Mesendoderm (in vitro differentiated cells): ENCODE measurements around the gene CRYBA4.

Source experiments
- DNase-seq: peaks from one replicate; pipeline ENCODE4 v3.0.0; 2013
- H2AK5ac ChIP-seq: 2 replicates; pipeline ENCODE4 v1.6.1; 2013; ENCODE audit warnings: low read length, inconsistent platforms
- H2BK120ac ChIP-seq: 2 replicates; pipeline ENCODE4 v1.6.1; 2013; ENCODE audit warnings: low read depth, mild to moderate bottlenecking, low read length, moderate library complexity, mixed read lengths
- H2BK15ac ChIP-seq: replicated peaks from 2 replicates; pipeline ENCODE4 v1.6.1; 2013; ENCODE audit warnings: low read depth, mild to moderate bottlenecking, moderate library complexity
- H2BK5ac ChIP-seq: 2 replicates; pipeline ENCODE4 v1.6.1; 2013; ENCODE audit warnings: low read length, inconsistent platforms
- H3K18ac ChIP-seq: 2 replicates; pipeline ENCODE4 v1.6.1; 2013; ENCODE audit warnings: mild to moderate bottlenecking, low read length, mixed read lengths
- H3K23ac ChIP-seq: one replicate; pipeline ENCODE4 v1.6.1; 2013; ENCODE audit warnings: low read length
- H3K27ac ChIP-seq: 2 replicates; pipeline ENCODE4 v1.5.1; 2013; ENCODE audit warnings: low read depth, mild to moderate bottlenecking, inconsistent platforms, low read length, moderate library complexity
- H3K27me3 ChIP-seq: 2 replicates; pipeline ENCODE4 v1.6.1; 2013; ENCODE audit warnings: low read length, control low read depth, mild to moderate bottlenecking, inconsistent platforms; ENCODE audit not compliant: insufficient read depth, poor library complexity
- H3K36me3 ChIP-seq: 2 replicates; pipeline ENCODE4 v1.6.1; 2013; ENCODE audit warnings: low read length, inconsistent platforms; ENCODE audit not compliant: control insufficient read depth, insufficient read depth
- H3K4ac ChIP-seq: one replicate; pipeline ENCODE4 v1.6.1; 2013; ENCODE audit warnings: low read depth, mild to moderate bottlenecking, low read length, moderate library complexity
- H3K4me1 ChIP-seq: 2 replicates; pipeline ENCODE4 v1.6.1; 2013; ENCODE audit warnings: low read depth, low read length, inconsistent platforms; ENCODE audit not compliant: control insufficient read depth
- H3K4me2 ChIP-seq: 2 replicates; pipeline ENCODE4 v1.6.1; 2013; ENCODE audit warnings: low read length
- H3K4me3 ChIP-seq: 2 replicates; pipeline ENCODE4 v1.5.1; 2013; ENCODE audit warnings: mild to moderate bottlenecking, low read length
- H3K56ac ChIP-seq: one replicate; pipeline ENCODE4 v1.6.1; 2013; ENCODE audit warnings: low read length
- H3K79me1 ChIP-seq: 2 replicates; pipeline ENCODE4 v1.6.1; 2013; ENCODE audit warnings: low read length, inconsistent platforms
- H3K79me2 ChIP-seq: 2 replicates; pipeline ENCODE4 v1.6.1; 2013; ENCODE audit warnings: mild to moderate bottlenecking, low read length; ENCODE audit not compliant: control insufficient read depth, insufficient read depth
- H3K9ac ChIP-seq: 2 replicates; pipeline ENCODE4 v1.6.1; 2013; ENCODE audit warnings: low read length, inconsistent platforms
- H4K5ac ChIP-seq: one replicate; pipeline ENCODE4 v1.6.1; 2013; ENCODE audit warnings: low read length
- H4K8ac ChIP-seq: one replicate; pipeline ENCODE4 v1.6.1; 2013; ENCODE audit warnings: low read depth, mild to moderate bottlenecking, control low read depth, low read length, moderate library complexity
- WGBS: extraction: QIAGEN DNeasy Blood & Tissue Kit; methylation state at CpG from one replicate; pipeline ENCODE4 v1.1.7; 2013; ENCODE audit warnings: low lambda C conversion rate, missing lambda C conversion rate; ENCODE audit not compliant: insufficient coverage; ENCODE audit errors: extremely low coverage; 5-methylcytosine and 5-hydroxymethylcytosine counted together

The CRYBA4 gene

GRCh38 chr22:26660356-26660755, 38.6 kb downstream of the CRYBA4 start:
- Histone ChIP-seq H4K5ac (no peak overlapping the region), H4K8ac (no peak overlapping the region), H3K79me2 (peaks cover 16% of the 10 kb centered on the region), H3K23ac (no peak overlapping the region), H3K36me3 (no peaks in the 10 kb centered on the region), H3K4me1 (peaks cover 5% of the 10 kb centered on the region), H3K56ac (peak overlapping the region; percentile 26), H3K4ac (no peak overlapping the region), H3K4me3 (no peak overlapping the region), H2BK15ac (no peak overlapping the region), H2AK5ac (no peak overlapping the region), H3K4me2 (no peak overlapping the region), H2BK120ac (peak overlapping the region; percentile 9), H3K27ac (no peak overlapping the region), H3K18ac (peak overlapping the region; percentile 46), H3K27me3 (no peaks in the 10 kb centered on the region), H3K9ac (no peak overlapping the region), H2BK5ac (no peak overlapping the region), H3K79me1 (no peaks in the 10 kb centered on the region)
- DNase-seq = no peak
- no CpG with 5 or more reads among the region's 6 CpGs for WGBS

- H3K27me3 ChIP-seq = no peaks in the 10 kb centered on the region
- peak overlapping the region; percentile 46 for H3K18ac ChIP-seq
- H3K9ac ChIP-seq = no peak overlapping the region
- WGBS = no CpG with 5 or more reads among the region's 7 CpGs
- H2BK120ac ChIP-seq = no peak overlapping the region
- peaks cover 16% of the 10 kb centered on the region for H3K79me2 ChIP-seq
- H2BK5ac ChIP-seq = no peak overlapping the region
- H3K4me2 ChIP-seq = no peak overlapping the region
- H3K23ac ChIP-seq = no peak overlapping the region
- H3K79me1 ChIP-seq = no peaks in the 10 kb centered on the region
- no peak overlapping the region for H3K4ac ChIP-seq
- no peaks in the 10 kb centered on the region for H3K36me3 ChIP-seq
- no peak overlapping the region for H3K4me3 ChIP-seq
- no peak overlapping the region for H3K27ac ChIP-seq
- H3K4me1 ChIP-seq = peaks cover 5% of the 10 kb centered on the region
- peak overlapping the region; percentile 20 for H2BK15ac ChIP-seq
- no peak overlapping the region for H4K5ac ChIP-seq
- no peak overlapping the region for H2AK5ac ChIP-seq
- H4K8ac ChIP-seq = no peak overlapping the region
- peak; percentile 82 for DNase-seq
- H3K56ac ChIP-seq = peak overlapping the region; percentile 26
Observed at GRCh38 chr22:26660961-26661578, 39.3 kb downstream of the CRYBA4 start.

GRCh38 chr22:26662160-26662559, 40.4 kb downstream of the CRYBA4 start:
- Histone ChIP-seq H2BK120ac (no peak overlapping the region), H3K27me3 (no peaks in the 10 kb centered on the region), H3K36me3 (no peaks in the 10 kb centered on the region), H3K23ac (no peak overlapping the region), H3K4ac (no peak overlapping the region), H3K56ac (no peak overlapping the region), H4K5ac (no peak overlapping the region), H3K4me1 (peaks cover 5% of the 10 kb centered on the region), H3K18ac (no peak overlapping the region), H2AK5ac (no peak overlapping the region), H3K79me1 (no peaks in the 10 kb centered on the region), H2BK5ac (no peak overlapping the region), H3K4me2 (no peak overlapping the region), H3K27ac (no peak overlapping the region), H3K4me3 (no peak overlapping the region), H3K79me2 (peaks cover 16% of the 10 kb centered on the region), H4K8ac (no peak overlapping the region), H3K9ac (no peak overlapping the region), H2BK15ac (no peak overlapping the region)
- DNase-seq = no peak
- WGBS = no CpG with 5 or more reads among the region's 2 CpGs

- Histone ChIP-seq H3K27ac (no peak overlapping the region), H3K27me3 (no peaks in the 10 kb centered on the region), H3K18ac (no peak overlapping the region), H3K23ac (no peak overlapping the region), H3K9ac (no peak overlapping the region), H4K5ac (no peak overlapping the region), H3K79me1 (no peaks in the 10 kb centered on the region), H3K4me3 (no peak overlapping the region), H3K56ac (no peak overlapping the region), H3K4me2 (no peak overlapping the region), H4K8ac (no peak overlapping the region), H3K4me1 (peaks cover 5% of the 10 kb centered on the region), H2BK15ac (no peak overlapping the region), H3K79me2 (peaks cover 16% of the 10 kb centered on the region), H2AK5ac (no peak overlapping the region), H2BK120ac (no peak overlapping the region), H3K4ac (no peak overlapping the region), H3K36me3 (no peaks in the 10 kb centered on the region), H2BK5ac (no peak overlapping the region)
- no peak for DNase-seq
- WGBS = no CpG with 5 or more reads among the region's 9 CpGs
Observed at GRCh38 chr22:26663374-26663923, 41.7 kb downstream of the CRYBA4 start.

GRCh38 chr22:26665813-26666231, 44.1 kb downstream of the CRYBA4 start:
- Histone ChIP-seq H3K79me1 (no peaks in the 10 kb centered on the region), H3K56ac (no peak overlapping the region), H2BK120ac (no peak overlapping the region), H3K4me3 (no peak overlapping the region), H3K18ac (no peak overlapping the region), H2BK5ac (no peak overlapping the region), H3K27ac (no peak overlapping the region), H3K4ac (no peak overlapping the region), H2AK5ac (no peak overlapping the region), H4K5ac (no peak overlapping the region), H4K8ac (no peak overlapping the region), H3K36me3 (no peaks in the 10 kb centered on the region), H2BK15ac (no peak overlapping the region), H3K9ac (no peak overlapping the region), H3K4me2 (no peak overlapping the region), H3K79me2 (peaks cover 11% of the 10 kb centered on the region), H3K4me1 (peaks cover 5% of the 10 kb centered on the region), H3K27me3 (no peaks in the 10 kb centered on the region), H3K23ac (no peak overlapping the region)
- no peak for DNase-seq
- WGBS = no CpG with 5 or more reads among the region's 4 CpGs

- Histone ChIP-seq H2BK5ac (no peak overlapping the region), H2AK5ac (no peak overlapping the region), H3K4me1 (peaks cover 1% of the 10 kb centered on the region), H3K79me2 (peaks cover 3% of the 10 kb centered on the region), H3K79me1 (no peaks in the 10 kb centered on the region), H4K8ac (no peak overlapping the region), H3K27me3 (no peaks in the 10 kb centered on the region), H2BK120ac (no peak overlapping the region), H3K36me3 (no peaks in the 10 kb centered on the region), H4K5ac (no peak overlapping the region), H3K4me2 (no peak overlapping the region), H3K23ac (no peak overlapping the region), H3K9ac (no peak overlapping the region), H3K27ac (no peak overlapping the region), H3K56ac (no peak overlapping the region), H2BK15ac (no peak overlapping the region), H3K18ac (no peak overlapping the region), H3K4me3 (no peak overlapping the region), H3K4ac (no peak overlapping the region)
- no CpG with 5 or more reads among the region's 13 CpGs for WGBS
- no peak for DNase-seq
Observed at GRCh38 chr22:26667140-26667539, 45.4 kb downstream of the CRYBA4 start.
